ENCODE data around the gene TSPAN14. TPM values are rescaled to one million over a fixed set of nuclear protein-coding genes. Genes with fewer than 3 reads are reported as not detected.

The TSPAN14 gene
- total and polyA plus RNA-seq, 4 donors: 19.8 to 82.5 (median 55.6) TPM

- DNase-seq (ENCODE audit: low read depth in 4 of 6, low spot score in 6 of 6): peak in 1 of 6 donors; percentile 69
- peaks cover 1% of the 10 kb centered on the region for H3K9me3 ChIP-seq (ENCODE audit: control insufficient read depth, insufficient read depth, low read length)
- H3K4me3 ChIP-seq (ENCODE audit: low read depth, low read length): no peak overlapping the region
- H3K4me1 ChIP-seq (ENCODE audit: control insufficient read depth, insufficient read depth, low read length): peaks cover 19% of the 10 kb centered on the region
- H3K36me3 ChIP-seq (ENCODE audit: control insufficient read depth, insufficient read depth, low read length): peaks cover 15% of the 10 kb centered on the region
- H3K27me3 ChIP-seq (ENCODE audit: control insufficient read depth, insufficient read depth, low read length): no peaks in the 10 kb centered on the region
- no peak overlapping the region for H3K27ac ChIP-seq (ENCODE audit: low read depth, low read length)
- WGBS (ENCODE audit: insufficient coverage): 0% methylated on average over 1 of the region's 4 CpGs
These were observed 39.5 kb downstream of the TSPAN14 start for GRCh38 chr10:80493522-80494051.

GRCh38 chr10:80496555-80497172 is 42.6 kb downstream of the TSPAN14 start:
- H3K4me3 ChIP-seq (ENCODE audit: low read depth, low read length): no peak overlapping the region
- H3K36me3 ChIP-seq (ENCODE audit: control insufficient read depth, insufficient read depth, low read length): peaks cover 14% of the 10 kb centered on the region
- H3K4me1 ChIP-seq (ENCODE audit: control insufficient read depth, insufficient read depth, low read length): peaks cover 43% of the 10 kb centered on the region
- peaks cover 1% of the 10 kb centered on the region for H3K9me3 ChIP-seq (ENCODE audit: control insufficient read depth, insufficient read depth, low read length)
- WGBS (ENCODE audit: insufficient coverage): no CpG with 5 or more reads among the region's 4 CpGs
- no peak overlapping the region for H3K27ac ChIP-seq (ENCODE audit: low read depth, low read length)
- no peaks in the 10 kb centered on the region for H3K27me3 ChIP-seq (ENCODE audit: control insufficient read depth, insufficient read depth, low read length)
- DNase-seq (ENCODE audit: low read depth in 4 of 6, low spot score in 6 of 6): no peak

DNA sequence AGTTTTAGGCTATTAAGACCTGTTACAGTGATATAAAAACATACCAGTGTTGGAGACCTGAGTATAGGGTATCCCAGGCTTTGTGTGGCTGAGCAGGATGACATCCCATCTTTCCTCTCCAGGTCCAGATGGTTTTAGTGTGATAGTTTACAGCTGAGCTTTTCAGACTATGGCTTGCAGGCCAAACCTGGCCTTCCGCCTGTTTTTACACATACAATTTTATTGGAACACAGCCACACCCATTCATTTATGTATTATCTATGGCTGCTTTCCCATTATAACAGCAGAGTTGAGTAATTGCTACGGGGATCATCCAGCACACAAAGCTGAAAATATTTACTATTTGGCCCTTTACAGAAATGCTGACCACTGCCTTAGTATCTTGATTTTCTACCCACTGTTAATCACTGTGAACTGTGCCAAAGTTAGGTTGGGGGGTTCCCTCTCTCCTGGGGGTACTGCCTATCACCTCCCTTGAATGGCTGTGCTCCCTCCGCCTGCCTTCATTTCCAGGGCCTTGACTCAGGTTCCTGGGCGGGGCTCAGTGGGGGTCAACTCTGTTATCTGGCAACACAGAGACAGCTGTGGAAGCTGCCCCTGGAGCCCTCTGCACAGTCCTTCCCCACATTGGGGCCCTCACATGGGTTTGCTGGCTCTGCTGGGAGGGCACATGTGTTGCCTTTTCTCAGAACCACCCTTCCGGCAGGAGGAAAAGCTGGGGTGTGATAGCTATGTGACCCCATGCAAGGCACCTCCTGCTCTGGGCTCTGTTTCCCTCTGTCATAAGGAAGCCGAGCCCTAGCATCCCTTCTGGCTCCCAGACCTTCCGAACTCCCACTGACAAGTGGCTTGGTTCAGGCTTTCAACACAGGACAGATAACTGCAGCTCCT is 43.3 kb downstream of the TSPAN14 start:
- Histone ChIP-seq H3K9me3 (ENCODE audit: control insufficient read depth, insufficient read depth, low read length) (peaks cover 1% of the 10 kb centered on the region), H3K4me3 (ENCODE audit: low read depth, low read length) (no peak overlapping the region), H3K4me1 (ENCODE audit: control insufficient read depth, insufficient read depth, low read length) (peaks cover 45% of the 10 kb centered on the region), H3K27ac (ENCODE audit: low read depth, low read length) (peak overlapping the region; percentile 74), H3K36me3 (ENCODE audit: control insufficient read depth, insufficient read depth, low read length) (peaks cover 12% of the 10 kb centered on the region), H3K27me3 (ENCODE audit: control insufficient read depth, insufficient read depth, low read length) (no peaks in the 10 kb centered on the region)
- 78% methylated on average over 4 of the region's 7 CpGs for WGBS (ENCODE audit: insufficient coverage)
- peak in 2 of 6 donors; percentile 22 to 66 for DNase-seq (ENCODE audit: low read depth in 4 of 6, low spot score in 6 of 6)

DNA sequence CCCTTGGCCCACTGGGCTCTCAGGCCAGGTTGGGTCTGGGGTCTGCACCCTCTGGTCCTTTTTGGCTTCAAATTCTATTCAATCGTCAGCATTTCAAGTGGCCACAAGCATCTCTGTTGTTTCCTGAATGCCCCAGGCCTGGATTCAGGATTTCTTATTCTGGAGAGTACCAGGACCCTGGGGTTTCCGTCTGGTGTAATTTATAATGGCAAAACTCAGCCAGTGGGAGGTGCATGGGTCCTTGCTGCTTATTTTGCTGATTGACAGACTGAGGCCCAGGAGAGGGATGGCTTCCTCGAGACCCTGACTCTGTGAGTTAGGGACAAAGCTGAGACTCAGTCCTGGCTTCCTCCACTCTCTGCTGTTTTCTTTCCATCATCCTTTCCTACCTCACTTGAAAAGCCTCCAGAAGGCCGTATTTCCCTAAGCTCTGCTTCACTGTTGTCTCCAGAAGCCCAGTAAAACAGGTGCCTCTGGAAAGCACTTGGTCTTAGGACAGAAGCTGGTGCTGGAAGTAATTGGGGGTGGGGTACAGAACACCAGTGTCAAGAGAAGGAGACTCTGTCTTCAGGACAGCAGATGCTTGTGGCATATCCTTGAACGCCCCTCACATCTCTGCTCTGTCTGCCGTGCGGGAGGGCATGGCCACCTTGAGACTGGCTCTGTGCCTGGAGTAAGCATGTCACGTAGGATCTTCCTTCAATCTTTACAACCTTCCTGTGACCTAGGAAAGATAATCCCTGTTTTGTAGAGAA is 44.1 kb downstream of the TSPAN14 start:
- H3K36me3 ChIP-seq (ENCODE audit: control insufficient read depth, insufficient read depth, low read length): peaks cover 10% of the 10 kb centered on the region
- H3K9me3 ChIP-seq (ENCODE audit: control insufficient read depth, insufficient read depth, low read length): peaks cover 1% of the 10 kb centered on the region
- WGBS (ENCODE audit: insufficient coverage): 34% methylated on average over 4 of the region's 8 CpGs
- no peak overlapping the region for H3K4me3 ChIP-seq (ENCODE audit: low read depth, low read length)
- H3K27ac ChIP-seq (ENCODE audit: low read depth, low read length): peak overlapping the region; percentile 74
- peak in 1 of 6 donors; percentile 22 for DNase-seq (ENCODE audit: low read depth in 4 of 6, low spot score in 6 of 6)
- H3K27me3 ChIP-seq (ENCODE audit: control insufficient read depth, insufficient read depth, low read length): no peaks in the 10 kb centered on the region
- peaks cover 50% of the 10 kb centered on the region for H3K4me1 ChIP-seq (ENCODE audit: control insufficient read depth, insufficient read depth, low read length)

- Histone ChIP-seq H3K27me3 (ENCODE audit: control insufficient read depth, insufficient read depth, low read length) (no peaks in the 10 kb centered on the region), H3K9me3 (ENCODE audit: control insufficient read depth, insufficient read depth, low read length) (peaks cover 1% of the 10 kb centered on the region), H3K4me3 (ENCODE audit: low read depth, low read length) (no peak overlapping the region), H3K4me1 (ENCODE audit: control insufficient read depth, insufficient read depth, low read length) (peaks cover 54% of the 10 kb centered on the region), H3K27ac (ENCODE audit: low read depth, low read length) (peak overlapping the region; percentile 74), H3K36me3 (ENCODE audit: control insufficient read depth, insufficient read depth, low read length) (peaks cover 10% of the 10 kb centered on the region)
- DNase-seq (ENCODE audit: low read depth in 4 of 6, low spot score in 6 of 6): peak in 3 of 6 donors; percentile 17 to 72 (median 60)
- WGBS (ENCODE audit: insufficient coverage): 34% methylated on average over 14 of the region's 14 CpGs
These were observed 45.0 kb downstream of the TSPAN14 start for GRCh38 chr10:80498833-80499741.

DNA sequence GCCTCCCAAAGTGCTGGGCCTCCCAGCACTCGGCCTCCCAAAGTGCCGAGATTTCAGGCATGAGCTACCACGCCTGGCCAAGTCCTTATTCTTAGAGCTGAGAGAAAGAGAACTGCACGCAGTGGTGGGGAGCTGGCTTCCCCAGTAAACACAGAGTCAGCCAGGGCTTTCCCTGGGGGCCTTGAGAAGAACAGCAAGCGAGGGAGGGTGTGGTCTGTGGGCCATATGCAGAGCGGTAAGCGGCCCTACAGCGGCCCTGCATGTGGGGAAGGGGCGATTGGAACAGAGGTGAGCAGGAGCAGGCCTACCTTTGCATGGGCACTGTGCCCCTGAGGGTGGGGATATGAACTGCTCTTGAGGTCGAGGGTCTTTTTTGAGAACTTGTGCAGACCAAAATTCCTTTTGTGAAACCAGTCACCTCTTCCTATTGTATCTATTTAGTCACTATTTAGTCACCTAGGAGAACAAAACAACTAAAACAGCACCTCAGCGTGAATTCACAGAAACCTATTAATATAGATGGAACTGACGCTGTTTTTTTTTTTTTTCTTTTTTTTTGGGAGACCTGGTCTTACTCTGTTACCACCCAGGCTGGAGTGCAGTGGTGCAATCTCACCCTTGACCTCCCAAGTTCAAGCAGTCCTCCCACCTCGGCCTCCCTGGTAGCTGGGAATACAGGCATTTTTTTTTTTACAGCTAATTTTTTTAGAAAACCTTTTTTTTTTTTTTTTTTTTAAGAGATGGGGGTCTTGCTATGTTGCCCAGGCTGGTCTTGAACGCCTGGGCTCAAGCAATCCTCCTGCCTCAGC is 46.7 kb downstream of the TSPAN14 start:
- H3K4me1 ChIP-seq (ENCODE audit: control insufficient read depth, insufficient read depth, low read length): peaks cover 71% of the 10 kb centered on the region
- H3K27ac ChIP-seq (ENCODE audit: low read depth, low read length): peak overlapping the region; percentile 42

DNA sequence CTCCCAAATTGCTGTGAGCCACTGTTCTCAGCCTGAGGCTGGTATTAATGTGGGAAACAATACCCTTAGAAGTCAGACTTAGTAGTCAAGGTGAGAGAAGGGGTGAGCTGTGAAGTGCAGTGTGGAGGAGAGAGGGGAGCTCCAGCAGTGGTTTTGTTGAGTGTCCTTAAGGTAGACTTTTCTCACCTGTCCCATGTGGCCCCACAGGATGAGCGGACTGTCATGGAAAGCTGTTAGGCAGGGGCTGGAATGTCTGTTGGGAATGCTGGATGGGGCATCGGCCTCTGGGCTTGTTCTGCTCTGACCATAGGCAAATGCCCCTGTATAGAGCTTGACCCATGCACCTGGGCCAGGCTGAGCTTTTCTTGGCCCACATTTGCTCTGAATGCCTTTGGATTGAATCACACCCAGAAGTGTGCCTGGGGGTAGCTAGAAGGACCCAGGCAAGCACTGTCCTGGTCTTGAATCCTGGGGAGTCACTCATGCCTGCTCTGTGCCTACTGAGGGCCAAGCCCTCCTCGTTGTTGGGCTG is 47.3 kb downstream of the TSPAN14 start:
- Histone ChIP-seq H3K9me3 (ENCODE audit: control insufficient read depth, insufficient read depth, low read length) (peaks cover 1% of the 10 kb centered on the region), H3K4me1 (ENCODE audit: control insufficient read depth, insufficient read depth, low read length) (peaks cover 74% of the 10 kb centered on the region), H3K36me3 (ENCODE audit: control insufficient read depth, insufficient read depth, low read length) (peaks cover 16% of the 10 kb centered on the region), H3K27ac (ENCODE audit: low read depth, low read length) (no peak overlapping the region), H3K4me3 (ENCODE audit: low read depth, low read length) (no peak overlapping the region), H3K27me3 (ENCODE audit: control insufficient read depth, insufficient read depth, low read length) (no peaks in the 10 kb centered on the region)
- no peak for DNase-seq (ENCODE audit: low read depth in 4 of 6, low spot score in 6 of 6)
- WGBS (ENCODE audit: insufficient coverage): 98% methylated on average over 3 of the region's 3 CpGs

More for the DNA sequence above, 46.7 kb downstream of the TSPAN14 start:
- Histone ChIP-seq H3K4me3 (ENCODE audit: low read depth, low read length) (no peak overlapping the region), H3K36me3 (ENCODE audit: control insufficient read depth, insufficient read depth, low read length) (peaks cover 14% of the 10 kb centered on the region), H3K9me3 (ENCODE audit: control insufficient read depth, insufficient read depth, low read length) (peaks cover 1% of the 10 kb centered on the region), H3K27me3 (ENCODE audit: control insufficient read depth, insufficient read depth, low read length) (no peaks in the 10 kb centered on the region)
- WGBS (ENCODE audit: insufficient coverage): 90% methylated on average over 9 of the region's 14 CpGs
- no peak for DNase-seq (ENCODE audit: low read depth in 4 of 6, low spot score in 6 of 6)

- H3K36me3 ChIP-seq (ENCODE audit: control insufficient read depth, insufficient read depth, low read length): peaks cover 20% of the 10 kb centered on the region
- no peak overlapping the region for H3K27ac ChIP-seq (ENCODE audit: low read depth, low read length)
- DNase-seq (ENCODE audit: low read depth in 4 of 6, low spot score in 6 of 6): no peak
- H3K27me3 ChIP-seq (ENCODE audit: control insufficient read depth, insufficient read depth, low read length): no peaks in the 10 kb centered on the region
- peaks cover 79% of the 10 kb centered on the region for H3K4me1 ChIP-seq (ENCODE audit: control insufficient read depth, insufficient read depth, low read length)
- H3K4me3 ChIP-seq (ENCODE audit: low read depth, low read length): no peak overlapping the region
- H3K9me3 ChIP-seq (ENCODE audit: control insufficient read depth, insufficient read depth, low read length): peaks cover 1% of the 10 kb centered on the region
- 84% methylated on average over 13 of the region's 13 CpGs for WGBS (ENCODE audit: insufficient coverage)
These were observed 47.9 kb downstream of the TSPAN14 start for GRCh38 chr10:80501913-80502521.
